ENCODE data around the gene TIFAB.

DNA sequence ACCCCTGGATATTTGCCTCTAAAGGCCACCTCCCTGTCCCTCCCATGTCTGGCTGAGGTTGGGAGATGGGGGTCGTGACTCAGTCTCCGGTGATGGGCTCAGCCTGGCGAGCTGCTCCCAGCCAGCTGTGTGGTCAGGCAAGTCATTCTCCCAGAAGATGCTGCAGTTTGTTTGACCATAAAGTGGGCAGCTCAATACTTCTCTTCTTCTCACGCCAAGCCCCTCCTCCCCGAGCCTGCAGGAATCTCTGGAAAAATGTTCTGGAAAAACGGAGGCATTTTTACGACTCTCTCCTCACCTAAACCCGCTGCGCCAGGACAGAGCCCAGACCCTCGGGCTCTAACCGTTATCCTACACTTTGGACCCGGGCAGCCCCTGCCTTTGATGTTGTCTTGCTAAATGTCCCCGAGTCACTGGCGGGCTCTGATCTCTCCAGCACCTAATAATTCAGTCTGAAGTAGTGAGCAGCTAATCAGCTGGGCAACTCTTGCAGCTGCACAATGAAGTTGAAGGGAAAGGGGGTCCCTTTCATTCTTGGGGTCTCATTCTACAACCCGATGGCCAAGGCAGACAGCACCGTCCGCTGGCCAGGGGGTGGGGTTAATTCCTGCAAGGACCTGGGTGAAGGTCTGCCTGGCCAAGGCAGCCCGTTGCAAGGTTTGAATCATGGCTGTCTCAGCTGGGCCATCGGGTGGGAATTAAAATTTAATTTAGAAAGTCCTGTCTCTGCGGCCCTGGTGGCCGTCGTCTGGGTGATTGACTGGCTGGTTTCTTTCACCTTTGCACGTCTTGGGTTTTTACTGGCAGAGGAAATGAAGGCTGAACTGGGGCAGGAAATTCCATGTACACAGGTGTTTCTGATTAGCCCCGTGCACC lies 17.3 kb downstream of the TIFAB start:
- TF ChIP-seq, protein P1, sequence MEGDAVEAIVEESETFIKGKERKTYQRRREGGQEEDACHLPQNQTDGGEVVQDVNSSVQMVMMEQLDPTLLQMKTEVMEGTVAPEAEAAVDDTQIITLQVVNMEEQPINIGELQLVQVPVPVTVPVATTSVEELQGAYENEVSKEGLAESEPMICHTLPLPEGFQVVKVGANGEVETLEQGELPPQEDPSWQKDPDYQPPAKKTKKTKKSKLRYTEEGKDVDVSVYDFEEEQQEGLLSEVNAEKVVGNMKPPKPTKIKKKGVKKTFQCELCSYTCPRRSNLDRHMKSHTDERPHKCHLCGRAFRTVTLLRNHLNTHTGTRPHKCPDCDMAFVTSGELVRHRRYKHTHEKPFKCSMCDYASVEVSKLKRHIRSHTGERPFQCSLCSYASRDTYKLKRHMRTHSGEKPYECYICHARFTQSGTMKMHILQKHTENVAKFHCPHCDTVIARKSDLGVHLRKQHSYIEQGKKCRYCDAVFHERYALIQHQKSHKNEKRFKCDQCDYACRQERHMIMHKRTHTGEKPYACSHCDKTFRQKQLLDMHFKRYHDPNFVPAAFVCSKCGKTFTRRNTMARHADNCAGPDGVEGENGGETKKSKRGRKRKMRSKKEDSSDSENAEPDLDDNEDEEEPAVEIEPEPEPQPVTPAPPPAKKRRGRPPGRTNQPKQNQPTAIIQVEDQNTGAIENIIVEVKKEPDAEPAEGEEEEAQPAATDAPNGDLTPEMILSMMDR (IDR thresholded peaks at IDR 0.05; ENCODE audit: low read length) = no peak
- no peak for TF ChIP-seq EZH2 (IDR thresholded peaks at IDR 0.05; ENCODE audit: borderline replicate concordance, low read length)

Data from OCI-LY1 (cell line).